B cell (primary cell): ENCODE results near the gene DIS3L2. TPM values are rescaled to one million over a fixed set of nuclear protein-coding genes. Genes with fewer than 3 reads are reported as not detected.

Experiments
- ATAC-seq: fragments of 200-7000 bp; cut with Tn5 transposase; one replicate; pipeline ENCODE4 v1.10.0; 2021; ENCODE audit warnings: low read depth, mild to moderate bottlenecking, moderate number of reproducible peaks, moderate library complexity
- CTCF ChIA-PET: fragments of 350-600 bp; sonication (Branson Sonifier 250); formaldehyde crosslinking; loops from one replicate; lab custom pipeline; 2021; ENCODE audit warnings: antibody characterized with exemption, inconsistent platforms; lab: Charles Lee
- POLR2A ChIA-PET: fragments of 350-600 bp; sonication (Branson Sonifier 250); formaldehyde crosslinking; loops from one replicate; lab custom pipeline; 2021; ENCODE audit warnings: antibody characterized with exemption; lab: Charles Lee
- DNase-seq: peaks from one replicate; pipeline ENCODE4 v3.0.0; 2013
- H2AFZ ChIP-seq: 2 replicates; pipeline ENCODE4 v1.6.1; 2012; ENCODE audit warnings: mild to moderate bottlenecking, low read depth, low read length; ENCODE audit not compliant: insufficient read depth, poor library complexity, severe bottlenecking
- H3K27ac ChIP-seq, 2 donors: 1 replicate in 1 of 2; 2 replicates in 1 of 2; pipeline ENCODE4 v1.5.1; 2012 to 2013; ENCODE audit warnings: low read length in 2 of 2, mild to moderate bottlenecking in 2 of 2, moderate library complexity in 1 of 2
- H3K27me3 ChIP-seq, 4 experiments: fragments of 200-600 bp in 1 of 4; sonication (generic) in 1 of 4; replicated peaks in 1 of 4; 1 replicate in 2 of 4; 2 replicates in 2 of 4; pipeline versions ENCODE4 v1.6.1 to v1.7.0; 2013 to 2016; ENCODE audit warnings: low read length in 3 of 4, mild to moderate bottlenecking in 2 of 4, mixed read lengths in 1 of 4, moderate library complexity in 1 of 4; ENCODE audit not compliant: insufficient read depth in 4 of 4, control insufficient read depth in 3 of 4; ENCODE audit errors: control extremely low read depth in 1 of 4
- H3K36me3 ChIP-seq, 2 experiments: replicated peaks in 1 of 2; 1 replicate in 1 of 2; 2 replicates in 1 of 2; pipeline versions ENCODE4 v1.6.1 to v1.7.1; 2013; ENCODE audit warnings: low read length in 1 of 2; ENCODE audit not compliant: insufficient read depth in 2 of 2, control insufficient read depth in 1 of 2; ENCODE audit errors: control extremely low read depth in 1 of 2, extremely low read depth in 1 of 2
- H3K4me1 ChIP-seq, 2 donors: fragments of 200-600 bp in 1 of 2; sonication (generic) in 1 of 2; 1 replicate in 1 of 2; 2 replicates in 1 of 2; pipeline versions ENCODE4 v1.5.1 to v1.6.1; 2013 to 2017; ENCODE audit warnings: low read length in 2 of 2; ENCODE audit not compliant: control insufficient read depth in 2 of 2, insufficient read depth in 2 of 2
- H3K4me2 ChIP-seq: replicated peaks from 2 replicates; pipeline ENCODE3; 2012; ENCODE audit warnings: mild to moderate bottlenecking, low read depth, low read length; ENCODE audit not compliant: poor library complexity, severe bottlenecking
- H3K4me3 ChIP-seq, 5 experiments: fragments of 200-600 bp in 1 of 5; sonication (generic) in 1 of 5; 1 replicate in 3 of 5; 2 replicates in 2 of 5; pipeline versions ENCODE4 v1.5.1 to v1.7.0; 2011 to 2016; ENCODE audit warnings: low read length in 4 of 5, mild to moderate bottlenecking in 4 of 5, low read depth in 2 of 5, control low read depth in 1 of 5, moderate library complexity in 1 of 5; ENCODE audit not compliant: insufficient read depth in 1 of 5; ENCODE audit errors: control extremely low read depth in 1 of 5, extremely low read depth in 1 of 5
- H3K79me2 ChIP-seq: fragments of 200-600 bp; sonication (generic); one replicate; pipeline ENCODE4 v1.6.0; 2016; ENCODE audit warnings: low read length; ENCODE audit not compliant: control insufficient read depth, insufficient read depth
- H3K9ac ChIP-seq: fragments of 200-600 bp; sonication (generic); 2 replicates; pipeline ENCODE4 v1.6.1; 2017; ENCODE audit warnings: mild to moderate bottlenecking, low read length, moderate library complexity
- H3K9me3 ChIP-seq, 3 donors: one replicate each; pipeline versions ENCODE4 v1.6.1 to v1.7.1; 2013; ENCODE audit warnings: low read length in 2 of 3; ENCODE audit not compliant: control insufficient read depth in 2 of 3, insufficient read depth in 1 of 3; ENCODE audit errors: control extremely low read depth in 1 of 3
- H4K20me1 ChIP-seq: 2 replicates; pipeline ENCODE4 v1.6.0; 2012; ENCODE audit warnings: mild to moderate bottlenecking, low read length; ENCODE audit not compliant: insufficient read depth, control insufficient read depth, poor library complexity, severe bottlenecking
- H3K27ac Mint-ChIP-seq: one replicate; pipeline ENCODE4 v1.8.0; 2021; ENCODE audit warnings: mixed read lengths
- H3K27me3 Mint-ChIP-seq: one replicate; pipeline ENCODE4 v1.8.0; 2021; ENCODE audit warnings: mixed read lengths
- H3K4me1 Mint-ChIP-seq: one replicate; pipeline ENCODE4 v1.8.0; 2021; ENCODE audit warnings: mixed read lengths
- H3K4me3 Mint-ChIP-seq: one replicate; pipeline ENCODE4 v1.8.0; 2021; ENCODE audit warnings: mixed read lengths
- H3K9me3 Mint-ChIP-seq: one replicate; pipeline ENCODE4 v1.8.0; 2022; ENCODE audit warnings: mixed read lengths; ENCODE audit not compliant: insufficient read depth
- CTCF ChIP-seq: fragments of 200-600 bp; IDR thresholded peaks from one replicate; pipeline ENCODE4 v1.8.0; 2022; ENCODE audit warnings: antibody characterized with exemption, mild to moderate bottlenecking
- EZH2 ChIP-seq: IDR thresholded peaks from 2 replicates; pipeline ENCODE4 v1.6.1; 2012; ENCODE audit warnings: borderline replicate concordance, low read depth, mild to moderate bottlenecking, moderate library complexity, low read length; ENCODE audit not compliant: insufficient read depth, poor library complexity, severe bottlenecking
- WGBS: methylation state at CpG from one replicate; pipeline ENCODE4 v1.1.5; 2013; ENCODE audit warnings: missing lambda C conversion rate; ENCODE audit not compliant: insufficient coverage; 5-methylcytosine and 5-hydroxymethylcytosine counted together
- intact Hi-C: fragments of 100-400 bp; cut with micrococcal nuclease; formaldehyde crosslinking; loops from one replicate; pipeline ENCODE4 v1.10.0; 2022
- polyA plus RNA-seq: library from polyadenylated mRNA; depleted of rRNA; stranded (reverse); fragments of >200 nt; gene quantifications from 2 replicates; pipeline ENCODE4 v1.2.3, GENCODE V29; 2012
- total RNA-seq, 2 donors: library from RNA; stranded (reverse); fragments of 120-200 nt in 1 of 2; gene quantifications; 1 replicate in 1 of 2; 2 replicates in 1 of 2; pipeline versions ENCODE4 v1.2.3 to v1.2.4, GENCODE V29; 2013 to 2022

Gene DIS3L2
- total and polyA plus RNA-seq, 2 donors (not counting 1 experiment from before 2014, with no cell fraction given): 34.5 to 70.1 TPM

GRCh38 chr2:232269867-232270266 lies 308.4 kb downstream of the DIS3L2 start:
- Histone ChIP-seq H3K79me2 (no peaks in the 10 kb centered on the region), H3K4me3 (no peak overlapping the region), H3K27ac (no peak overlapping the region), H2AFZ (no peak overlapping the region), H3K4me1 (no peaks in the 10 kb centered on the region), H3K36me3 (peaks cover 0 to 14% of the 10 kb centered on the region in 2 experiments), H3K9me3 (no peaks in the 10 kb centered on the region), H3K27me3 (no peaks in the 10 kb centered on the region), H3K9ac (no peak overlapping the region), H3K4me2 (no peak overlapping the region), H4K20me1 (no peaks in the 10 kb centered on the region)
- Mint-ChIP-seq H3K4me3 (no peak overlapping the region), H3K27ac (no peak overlapping the region), H3K27me3 (no peaks in the 10 kb centered on the region), H3K4me1 (no peaks in the 10 kb centered on the region), H3K9me3 (no peaks in the 10 kb centered on the region)
- ChIA-PET POLR2A (no interaction called here), CTCF (interaction anchor here (1.6 kb wide), 1 partner anchor 24 kb away, joined by 3 read pairs; no protein-coding TSS in a partner anchor)
- intact Hi-C loops: no loop called here
- no peak for TF ChIP-seq CTCF
- no peak for TF ChIP-seq EZH2
- no peak for ATAC-seq
- WGBS: 93% methylated on average over 4 of the region's 7 CpGs
- no peak for DNase-seq

GRCh38 chr2:232273903-232274643 lies 312.6 kb downstream of the DIS3L2 start:
- Histone ChIP-seq H3K27ac (no peak overlapping the region), H3K4me2 (no peak overlapping the region), H3K9me3 (peaks cover 0 to 5% (median 4%) of the 10 kb centered on the region in 3 donors), H3K79me2 (no peaks in the 10 kb centered on the region), H3K4me3 (no peak overlapping the region), H3K27me3 (no peaks in the 10 kb centered on the region), H3K4me1 (no peaks in the 10 kb centered on the region), H2AFZ (no peak overlapping the region), H4K20me1 (no peaks in the 10 kb centered on the region), H3K36me3 (peaks cover 0 to 15% of the 10 kb centered on the region in 2 experiments), H3K9ac (no peak overlapping the region)
- Mint-ChIP-seq H3K27me3 (no peaks in the 10 kb centered on the region), H3K27ac (no peak overlapping the region), H3K9me3 (peaks cover 6% of the 10 kb centered on the region), H3K4me1 (no peaks in the 10 kb centered on the region), H3K4me3 (no peak overlapping the region)
- TF ChIP-seq CTCF (no peak), EZH2 (no peak)
- CTCF ChIA-PET: no interaction called here
- intact Hi-C loops: no loop called here
- ATAC-seq: no peak
- no peak for DNase-seq
- POLR2A ChIA-PET: no interaction called here
- WGBS: over 99% methylated on average over 9 of the region's 9 CpGs
